SU-DHL-6 (cell line): ENCODE measurements around the gene D2HGDH.

Experiments
- H2AFZ ChIP-seq: fragments of 200-600 bp; sonication (generic); 2 replicates; pipeline ENCODE4 v1.6.1; 2014; ENCODE audit warnings: low read depth, mild to moderate bottlenecking, moderate library complexity, mixed read lengths, antibody characterized with exemption, low read length; ENCODE audit not compliant: severe bottlenecking
- H3F3A ChIP-seq: fragments of 200-600 bp; shearing (Covaris generic); 2 replicates; pipeline ENCODE4 v1.6.0; 2016; ENCODE audit warnings: antibody characterized with exemption, mild to moderate bottlenecking; ENCODE audit not compliant: insufficient read depth
- H3K27ac ChIP-seq: fragments of 200-600 bp; sonication (generic); 2 replicates; pipeline ENCODE4 v1.5.1; 2016; ENCODE audit warnings: low read depth, mild to moderate bottlenecking, low read length, moderate library complexity, mixed read lengths
- H3K27me3 ChIP-seq: fragments of 200-600 bp; sonication (generic), shearing (Covaris generic); 2 replicates; pipeline ENCODE4 v1.6.0; 2014; ENCODE audit warnings: mild to moderate bottlenecking, low read length
- H3K36me3 ChIP-seq: fragments of 200-600 bp; sonication (generic); 2 replicates; pipeline ENCODE4 v1.6.1; 2014; ENCODE audit warnings: mild to moderate bottlenecking, low read length, mixed read lengths
- H3K4me2 ChIP-seq: fragments of 300-600, 200-600 bp; shearing (Covaris generic), sonication (generic); 2 replicates; pipeline ENCODE4 v1.6.0; 2014; ENCODE audit warnings: low read length, low read depth, mild to moderate bottlenecking; ENCODE audit not compliant: poor library complexity, severe bottlenecking
- H3K4me3 ChIP-seq: fragments of 200-600 bp; sonication (generic); 2 replicates; pipeline ENCODE4 v1.5.1; 2014; ENCODE audit warnings: antibody characterized with exemption, low read length, mild to moderate bottlenecking, mixed read lengths; ENCODE audit not compliant: insufficient read depth, poor library complexity, severe bottlenecking
- H3K79me2 ChIP-seq: fragments of 200-600 bp; sonication (generic); 2 replicates; pipeline ENCODE4 v1.6.1; 2014; ENCODE audit warnings: mild to moderate bottlenecking, low read length, moderate library complexity; ENCODE audit not compliant: insufficient read depth
- H3K9ac ChIP-seq: fragments of 200-600 bp; sonication (generic); 2 replicates; pipeline ENCODE4 v1.7.0; 2014; ENCODE audit warnings: mild to moderate bottlenecking, low read length
- H3K9me2 ChIP-seq: fragments of 200-600 bp; sonication (generic); replicated peaks from 2 replicates; pipeline ENCODE4 v1.6.1; 2014; ENCODE audit warnings: low read length; ENCODE audit not compliant: insufficient read depth
- H3K9me3 ChIP-seq: fragments of 200-600 bp; sonication (generic); 2 replicates; pipeline ENCODE4 v1.6.1; 2014; ENCODE audit warnings: low read length, mixed read lengths; ENCODE audit not compliant: insufficient read depth
- H4K20me1 ChIP-seq: fragments of 200-600 bp; sonication (generic); 2 replicates; pipeline ENCODE4 v1.6.1; 2014; ENCODE audit warnings: low read depth, mild to moderate bottlenecking, antibody characterized with exemption, low read length, moderate library complexity, mixed read lengths
- CTCF ChIP-seq: fragments of 200-600 bp; sonication (generic); IDR thresholded peaks from one replicate; pipeline ENCODE4 v1.5.1; 2017; ENCODE audit warnings: antibody characterized with exemption, mild to moderate bottlenecking, low read length, moderate library complexity; ENCODE audit not compliant: insufficient read depth, poor library complexity, severe bottlenecking
- EZH2phosphoT487 ChIP-seq: fragments of 200-600 bp; sonication (generic), shearing (Covaris generic); conservative IDR thresholded peaks from 2 replicates; pipeline ENCODE4 v1.6.1; 2018; ENCODE audit warnings: mild to moderate bottlenecking, antibody characterized with exemption, low read length, moderate library complexity, mixed read lengths

The D2HGDH gene

GRCh38 chr2:241793385-241793784 is 59.0 kb downstream of the D2HGDH start:
- H3K36me3 ChIP-seq = no peaks in the 10 kb centered on the region
- no peak overlapping the region for H3K4me3 ChIP-seq
- TF ChIP-seq EZH2phosphoT487 = no peak
- TF ChIP-seq CTCF = no peak
- no peak overlapping the region for H2AFZ ChIP-seq
- H3K27ac ChIP-seq = no peak overlapping the region
- no peaks in the 10 kb centered on the region for H4K20me1 ChIP-seq
- no peaks in the 10 kb centered on the region for H3F3A ChIP-seq
- H3K4me2 ChIP-seq = no peak overlapping the region
- no peaks in the 10 kb centered on the region for H3K9me2 ChIP-seq
- peaks cover 3% of the 10 kb centered on the region; the same call in 1 of the 2 replicates for H3K27me3 ChIP-seq
- H3K9ac ChIP-seq = no peak overlapping the region
- no peaks in the 10 kb centered on the region for H3K9me3 ChIP-seq
- H3K79me2 ChIP-seq = no peaks in the 10 kb centered on the region

- TF ChIP-seq CTCF (no peak), EZH2phosphoT487 (no peak)
- Histone ChIP-seq H4K20me1 (no peaks in the 10 kb centered on the region), H3K9ac (no peak overlapping the region), H3K79me2 (no peaks in the 10 kb centered on the region), H3K36me3 (no peaks in the 10 kb centered on the region), H3K27ac (no peak overlapping the region), H3K4me2 (no peak overlapping the region), H2AFZ (no peak overlapping the region), H3K9me3 (no peaks in the 10 kb centered on the region), H3K27me3 (peaks cover 3% of the 10 kb centered on the region; the same call in 1 of the 2 replicates), H3K9me2 (no peaks in the 10 kb centered on the region), H3F3A (no peaks in the 10 kb centered on the region), H3K4me3 (no peak overlapping the region)
These were observed 59.9 kb downstream of the D2HGDH start for GRCh38 chr2:241794250-241794823.

- H3K9ac ChIP-seq = no peak overlapping the region
- TF ChIP-seq EZH2phosphoT487 (no peak), CTCF (no peak)
These were observed 60.9 kb downstream of the D2HGDH start for GRCh38 chr2:241795021-241795999.

More at GRCh38 chr2:241795021-241795999, 60.9 kb downstream of the D2HGDH start:
- Histone ChIP-seq H3K9me2 (no peaks in the 10 kb centered on the region), H3K36me3 (no peaks in the 10 kb centered on the region), H4K20me1 (no peaks in the 10 kb centered on the region), H3F3A (no peaks in the 10 kb centered on the region), H3K4me2 (no peak overlapping the region), H3K4me3 (no peak overlapping the region), H3K9me3 (no peaks in the 10 kb centered on the region), H3K27ac (no peak overlapping the region), H3K27me3 (peaks cover 3% of the 10 kb centered on the region; the same call in 1 of the 2 replicates), H3K79me2 (no peaks in the 10 kb centered on the region), H2AFZ (no peak overlapping the region)
